ENCODE results near the gene GGTLC2.

GRCh38 chr22:22691716-22692701 lies 47.6 kb downstream of the GGTLC2 start:
- TF ChIP-seq REST (IDR thresholded peaks at IDR 0.05; ENCODE audit: insufficient read depth in 1 of 2, low read depth in 2 of 2, low read length in 2 of 2) (no peak), SIN3A (IDR thresholded peaks at IDR 0.05; ENCODE audit: borderline replicate concordance, insufficient read depth, low read length) (no peak), POLR2AphosphoS5 (IDR thresholded peaks at IDR 0.05; ENCODE audit: low read depth, low read length) (no peak), TAF1 (IDR thresholded peaks at IDR 0.05; ENCODE audit: borderline replicate concordance, insufficient read depth, low read length) (no peak), FOXP2 (optimal IDR thresholded peaks at IDR 0.05; ENCODE audit: borderline replicate concordance, extremely low read depth, extremely low read length, insufficient read depth) (no peak)

All from PFSK-1 (cell line).